HG03066 (cell line): ENCODE data around the gene ATPAF1.
"Not testable (repeated sequence)": the region's sequence is repeated elsewhere in the genome, so short reads cannot be mapped to it uniquely, and the experiment has no call there.

Experiments used
- ATAC-seq: cut with Tn5 transposase; IDR thresholded peaks from one replicate; pipeline ENCODE4 v1.9.1; 2021; ENCODE audit warnings: low read depth; ENCODE audit not compliant: unreplicated experiment

Gene ATPAF1

GRCh38 chr1:46667782-46668760 lies at the start of gene ATPAF1:
Gene ATPAF1, minus strand, starts transcription at chr1:46668364. Its CDS starts 42 bp downstream, at chr1:46668322.
- ATAC-seq, result peak; percentile 63

GRCh38 chr1:46717654-46718053 lies 49.5 kb upstream of the ATPAF1 start:
- ATAC-seq, result no peak

- no peak for ATAC-seq
These were observed 46.8 kb upstream of the ATPAF1 start for GRCh38 chr1:46714976-46715375.

- ATAC-seq, result no peak
These were observed 40.0 kb upstream of the ATPAF1 start for GRCh38 chr1:46708121-46708520.

- ATAC-seq, result no peak
These were observed 37.2 kb upstream of the ATPAF1 start for GRCh38 chr1:46705408-46705807.

GRCh38 chr1:46703927-46704641 lies 35.9 kb upstream of the ATPAF1 start:
- no peak for ATAC-seq

GRCh38 chr1:46699666-46700065 lies 31.5 kb upstream of the ATPAF1 start:
- ATAC-seq, result no peak

- no peak for ATAC-seq
These were observed 28.9 kb upstream of the ATPAF1 start for GRCh38 chr1:46697053-46697452.

GRCh38 chr1:46694676-46695075 lies 26.5 kb upstream of the ATPAF1 start:
- ATAC-seq, result not testable (repeated sequence)

- ATAC-seq, result no peak
These were observed 24.9 kb upstream of the ATPAF1 start for GRCh38 chr1:46692811-46693770.

- no peak for ATAC-seq
These were observed 24.0 kb upstream of the ATPAF1 start for GRCh38 chr1:46691997-46692790.

- ATAC-seq, result no peak
These were observed 22.8 kb upstream of the ATPAF1 start for GRCh38 chr1:46690931-46691421.

GRCh38 chr1:46689897-46690296 lies 21.7 kb upstream of the ATPAF1 start:
- no peak for ATAC-seq

GRCh38 chr1:46689356-46689755 lies 21.2 kb upstream of the ATPAF1 start:
- no peak for ATAC-seq

- no peak for ATAC-seq
These were observed 19.9 kb upstream of the ATPAF1 start for GRCh38 chr1:46687921-46688509.

- ATAC-seq, result no peak
These were observed 19.0 kb upstream of the ATPAF1 start for GRCh38 chr1:46687093-46687659.

- no peak for ATAC-seq
These were observed 18.1 kb upstream of the ATPAF1 start for GRCh38 chr1:46686255-46686654.

GRCh38 chr1:46684670-46685069 lies 16.5 kb upstream of the ATPAF1 start:
- no peak for ATAC-seq

- ATAC-seq, result no peak
These were observed 13.9 kb upstream of the ATPAF1 start for GRCh38 chr1:46682064-46682463.
